Stimulated activated CD4-positive, alpha-beta T cell treated with anti-CD3 and anti-CD28 coated beads, TNF-alpha, amount 100 ng/mL, for 24 hours (primary cell): ENCODE results near the gene CAMK1G.

Source experiments
- DNase-seq, 3 experiments: peaks; one replicate each; pipeline ENCODE4 v3.0.0-alpha.2; 2020; ENCODE audit warnings: low read depth in 3 of 3

The CAMK1G gene

DNA sequence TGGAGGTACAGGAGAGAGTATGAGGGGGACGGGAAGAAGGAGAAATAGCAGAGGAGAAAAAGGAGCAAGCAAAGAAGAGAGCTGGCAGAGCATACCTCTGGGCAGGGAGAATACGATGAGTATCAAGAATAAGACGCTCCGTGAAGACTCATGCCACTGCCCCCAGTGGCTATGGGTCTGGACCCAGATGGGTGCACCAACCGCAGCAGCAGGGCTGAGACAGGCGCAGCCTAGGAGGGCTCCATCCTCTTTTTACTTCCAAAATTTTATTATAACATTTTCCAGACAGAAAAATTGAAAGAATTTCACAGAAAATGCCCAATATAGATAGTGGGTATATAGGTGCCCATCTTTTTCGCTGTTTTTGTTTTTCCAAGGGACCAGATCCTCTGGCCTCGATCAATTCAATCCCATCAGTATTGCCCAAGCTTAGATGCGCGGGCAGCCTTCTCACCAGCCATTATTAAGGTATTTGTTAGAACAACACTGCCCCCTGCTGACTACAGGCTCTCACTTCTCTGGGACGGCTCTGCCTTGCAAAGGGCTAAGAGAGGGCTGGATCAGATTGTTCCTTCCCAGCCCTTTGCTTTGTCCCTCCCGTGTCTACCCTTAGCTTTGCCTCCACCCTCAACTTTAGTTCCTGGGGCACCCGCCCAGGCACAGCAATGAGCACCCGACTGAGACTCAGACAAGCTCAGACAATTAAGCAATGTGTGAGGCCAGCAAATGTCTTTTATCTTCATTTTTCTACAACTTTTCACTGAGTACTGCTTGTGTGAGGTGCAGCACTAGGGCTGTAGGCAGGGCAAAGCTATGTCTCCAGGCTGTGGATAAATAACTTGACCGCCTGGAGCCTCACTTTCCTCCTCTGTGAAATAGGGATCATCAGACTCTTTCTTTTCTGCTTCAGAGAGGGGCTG, 17.5 kb upstream of the CAMK1G start:
- peak; percentile 41 to 72 (median 71) for DNase-seq

DNA sequence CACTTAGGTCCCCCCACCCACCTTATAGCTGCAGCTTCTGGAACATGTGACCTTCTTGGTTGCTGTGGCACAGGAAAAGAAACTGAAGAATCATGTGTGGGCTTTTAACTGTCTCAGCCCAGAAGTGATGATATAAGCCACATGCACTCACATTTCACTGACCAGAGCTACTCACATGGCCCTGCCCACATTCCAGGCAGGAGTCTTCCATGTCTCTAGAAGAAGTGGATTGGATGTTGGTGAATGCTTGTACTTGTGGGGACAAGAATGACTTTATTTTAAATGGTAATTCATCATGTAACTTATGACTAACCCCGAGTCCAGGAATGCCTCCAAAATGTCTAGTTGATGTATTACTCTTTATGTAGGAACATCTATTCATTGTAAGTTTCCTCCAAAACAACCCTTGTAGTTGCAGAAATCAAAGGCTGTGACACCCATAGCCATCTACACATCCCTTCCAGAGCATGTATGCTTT, 15.8 kb upstream of the CAMK1G start:
- no peak for DNase-seq

DNA sequence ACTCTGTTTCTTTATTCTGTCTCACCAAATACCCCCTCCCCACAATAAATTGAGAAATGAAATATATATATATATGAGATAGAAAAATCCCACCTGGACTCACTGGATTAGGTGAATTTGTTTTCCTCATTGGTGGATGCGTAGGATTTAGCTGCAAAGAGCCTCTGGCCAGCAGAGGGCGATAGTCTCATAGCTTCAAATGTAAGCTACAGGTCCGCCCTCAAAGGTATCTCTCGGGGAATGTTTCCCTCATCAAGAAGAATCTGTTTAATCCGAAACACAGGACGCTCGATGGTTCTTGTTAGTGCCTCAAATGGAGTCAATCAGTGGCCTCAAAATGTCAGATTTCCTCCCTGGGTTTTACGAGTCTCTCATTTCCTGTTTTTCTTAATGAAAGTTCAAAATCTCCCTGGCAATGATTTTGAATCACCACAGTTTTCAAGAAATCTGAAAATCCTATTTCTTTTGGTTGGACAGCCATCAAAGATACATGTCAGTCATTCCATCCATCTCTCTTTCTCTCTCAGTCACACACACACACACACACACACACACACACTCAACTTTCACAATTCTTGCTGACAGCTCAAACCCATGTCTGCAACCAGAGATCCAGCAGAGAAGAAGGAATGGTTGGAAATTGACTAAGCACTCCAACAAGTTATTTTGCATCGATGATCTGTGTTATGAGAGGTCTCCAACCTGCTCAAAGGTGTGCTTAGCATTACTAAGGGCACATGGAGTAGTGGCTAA, 13.9 kb upstream of the CAMK1G start:
- peak; percentile 59 to 74 (median 67) for DNase-seq

DNA sequence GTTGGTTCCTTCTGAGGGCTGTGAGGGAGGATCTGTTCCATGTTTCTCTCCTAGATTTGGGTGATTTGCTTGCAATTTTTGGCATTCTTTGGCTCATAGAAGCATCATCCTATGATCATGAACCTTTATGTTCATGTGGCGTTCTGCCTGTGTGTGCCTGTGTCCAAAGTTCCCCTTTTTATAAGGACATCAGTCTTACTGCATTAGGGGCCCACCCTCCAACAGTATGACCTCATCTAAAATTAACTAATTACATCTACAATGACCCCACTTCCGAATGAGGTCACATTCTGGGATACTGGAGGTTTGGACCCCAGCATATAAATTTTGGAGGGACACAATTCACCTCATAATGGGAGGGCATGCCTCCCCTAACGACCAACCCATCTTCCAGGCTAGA, 12.8 kb upstream of the CAMK1G start:
- DNase-seq: no peak

DNA sequence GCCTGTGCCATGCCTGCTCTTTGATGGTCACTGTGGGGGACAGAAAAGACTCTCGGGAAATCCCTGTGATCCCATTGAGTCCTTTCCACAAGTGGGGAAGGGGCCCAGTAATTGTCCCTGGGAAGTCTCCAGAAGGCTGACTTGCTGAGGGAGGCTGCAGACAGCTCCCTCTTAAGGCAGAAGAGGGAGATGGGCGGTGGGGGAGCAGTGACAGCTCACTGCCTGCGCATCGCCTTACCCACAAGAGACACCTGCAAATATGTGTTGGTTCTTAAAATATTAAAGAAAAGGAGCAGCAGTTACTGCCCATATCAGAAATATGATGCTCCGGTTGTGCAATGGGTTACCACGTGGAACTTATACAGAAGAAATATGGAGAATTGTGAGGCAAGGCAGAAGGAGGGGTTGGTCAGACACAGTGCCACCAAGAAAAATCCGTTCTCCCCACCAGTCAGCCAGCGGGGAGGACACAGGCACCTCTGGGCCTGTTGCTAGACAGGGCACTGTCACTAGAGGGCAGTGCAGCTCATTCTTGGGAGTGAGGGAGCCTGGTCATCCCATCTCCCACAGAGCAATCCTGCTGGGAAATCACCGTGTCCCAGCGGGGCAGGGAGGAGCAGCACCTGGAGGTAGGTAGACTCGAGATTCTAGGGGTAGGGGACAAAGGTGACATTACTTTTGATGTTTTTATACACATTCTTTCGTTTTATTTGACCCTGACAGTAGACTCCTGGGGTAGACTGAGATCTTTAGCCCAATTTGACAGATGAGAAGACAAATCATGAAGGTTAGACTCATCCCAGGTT, 6.9 kb upstream of the CAMK1G start:
- DNase-seq: peak; percentile 44 to 69 (median 62)

DNA sequence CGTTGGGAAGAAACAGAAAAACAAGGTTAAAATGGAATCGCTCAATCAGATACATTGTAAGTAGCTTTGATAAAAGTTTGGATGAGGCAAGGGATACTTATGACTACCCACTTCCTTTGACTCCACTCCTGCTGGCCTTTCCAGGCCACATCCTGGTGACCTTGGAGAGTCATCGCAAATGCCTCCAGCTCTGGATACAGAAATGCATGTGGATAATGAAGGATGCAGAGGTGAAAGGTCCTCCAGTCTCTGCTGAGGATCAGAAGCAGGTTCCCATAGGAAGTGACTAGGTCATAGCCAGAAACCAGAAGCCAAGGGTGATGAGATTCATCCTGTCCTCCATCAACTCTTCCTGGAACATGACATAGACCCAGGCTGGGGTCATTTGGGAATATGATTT, 6.2 kb upstream of the CAMK1G start:
- no peak for DNase-seq

DNA sequence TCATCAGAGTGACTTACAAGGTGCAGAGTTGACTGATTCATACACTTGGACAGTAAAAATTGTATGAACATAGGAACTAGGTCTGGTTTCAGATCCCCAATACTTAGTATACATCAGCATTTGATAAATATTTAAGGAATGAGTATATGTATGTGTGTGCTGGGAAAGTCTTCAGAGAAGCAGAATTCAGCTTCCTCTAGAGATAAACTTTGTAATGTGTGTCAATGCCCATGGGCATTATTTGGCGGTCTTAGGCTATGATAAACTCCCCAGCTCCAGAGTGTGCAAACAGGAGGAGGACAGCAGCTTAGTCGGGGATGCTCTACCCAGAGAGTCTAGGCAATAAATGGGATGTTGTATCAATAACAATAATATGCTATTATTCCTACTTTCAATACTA, 2.9 kb upstream of the CAMK1G start:
- DNase-seq: no peak

DNA sequence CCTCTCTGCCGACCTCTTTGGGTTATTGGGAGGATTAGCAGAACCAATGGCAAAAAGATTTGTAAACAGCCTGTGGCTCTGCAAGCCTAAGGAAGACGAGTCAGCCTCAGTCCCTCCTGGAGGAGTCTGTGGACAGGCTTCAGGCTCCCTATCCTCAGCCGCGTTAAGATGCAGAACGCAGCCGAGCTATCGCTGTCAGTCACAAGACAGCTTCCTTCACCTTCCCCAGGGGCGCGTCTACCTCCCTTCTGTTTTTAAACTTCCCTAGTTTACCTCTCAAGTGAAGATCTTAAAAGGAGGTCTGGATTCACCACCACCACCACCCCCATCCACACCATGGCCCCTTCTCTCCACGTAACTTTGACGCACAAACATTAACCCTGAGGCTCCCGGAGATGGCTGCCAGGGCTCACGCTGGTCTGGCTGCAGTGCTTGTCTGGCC, 738 bp downstream of the CAMK1G start:
- no peak for DNase-seq

DNA sequence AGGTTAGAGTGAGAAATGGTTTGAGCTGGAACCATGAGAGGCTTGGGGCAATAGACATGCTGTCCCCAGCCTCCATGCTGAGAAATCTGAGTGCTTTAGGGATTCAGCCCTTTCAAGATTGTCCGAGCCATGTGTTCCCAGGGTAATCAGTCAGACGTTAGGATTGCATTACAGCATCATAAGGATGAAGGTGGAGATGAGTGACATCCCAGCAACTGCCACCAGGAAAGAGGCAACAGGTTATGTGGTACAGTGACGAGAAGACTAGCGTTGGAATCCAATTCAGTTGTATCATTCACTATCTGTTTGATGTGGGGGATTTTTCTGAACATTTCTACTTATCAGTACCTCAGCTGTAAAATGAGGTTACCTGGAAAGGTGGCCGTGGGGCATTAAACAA, 1.7 kb downstream of the CAMK1G start:
- DNase-seq: no peak

DNA sequence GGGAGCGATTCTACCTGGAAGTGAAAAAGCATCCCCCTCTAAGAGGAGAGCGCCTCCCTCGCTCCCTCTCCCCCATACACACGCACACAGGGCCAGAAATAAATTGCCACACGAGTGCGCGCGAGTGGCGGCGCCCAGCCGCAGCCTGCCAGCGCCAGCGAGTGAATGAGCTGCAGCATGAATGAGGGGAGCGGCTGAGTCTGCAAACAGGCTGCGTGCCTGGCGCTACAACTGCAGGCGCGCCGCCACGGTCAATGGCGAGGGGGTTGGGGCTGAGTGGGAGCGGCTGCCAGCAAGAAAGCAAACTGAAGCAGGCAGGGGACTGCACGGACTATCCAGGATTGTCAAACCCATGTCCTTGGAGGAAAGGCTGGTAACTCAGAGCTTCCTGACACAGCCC, 2.2 kb downstream of the CAMK1G start:
- DNase-seq: no peak

DNA sequence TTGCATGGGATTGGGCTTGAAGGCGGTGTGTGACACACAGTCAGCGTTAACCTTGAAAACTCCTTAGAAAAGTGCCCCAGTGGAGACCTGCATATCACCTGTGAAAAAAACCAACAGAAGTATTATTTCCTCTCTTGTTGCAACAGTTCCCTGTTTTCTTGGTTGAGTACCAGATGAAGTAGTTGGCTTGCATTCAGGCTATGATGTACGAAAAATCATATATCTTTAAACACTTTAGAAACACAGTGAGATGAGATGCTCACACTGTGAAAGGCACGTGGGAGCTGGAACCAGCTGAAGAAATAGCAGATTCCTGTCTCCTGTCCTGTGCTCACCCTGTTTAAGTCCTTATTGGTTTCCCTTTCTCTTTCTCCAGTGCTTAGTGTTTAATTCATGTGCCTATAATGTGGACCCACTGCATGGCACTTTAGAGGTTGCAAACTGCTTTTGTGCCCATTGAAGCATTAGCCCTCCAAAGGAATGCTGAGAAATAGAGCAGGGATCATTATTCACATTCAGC, 2.8 kb downstream of the CAMK1G start:
- no peak for DNase-seq

DNA sequence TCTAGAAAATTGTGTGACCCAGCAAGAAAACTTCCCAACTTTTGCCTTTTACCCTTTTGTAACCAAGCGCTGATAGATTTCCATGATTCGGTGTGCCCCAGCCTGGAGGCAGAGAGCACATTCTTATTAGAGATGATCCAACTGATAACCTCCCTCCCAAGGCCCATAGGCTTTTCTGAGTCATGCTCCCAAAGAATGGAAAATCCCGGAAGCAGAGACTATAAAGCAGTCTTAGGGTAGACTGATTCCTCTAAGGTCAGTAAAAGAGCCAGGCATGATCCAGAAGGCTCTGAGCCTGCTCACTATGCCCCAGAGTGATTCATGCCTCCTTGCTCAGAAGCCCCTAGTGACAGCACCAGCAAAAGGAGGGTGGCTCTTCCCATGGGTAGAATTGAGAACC, 4.3 kb downstream of the CAMK1G start:
- DNase-seq: no peak

DNA sequence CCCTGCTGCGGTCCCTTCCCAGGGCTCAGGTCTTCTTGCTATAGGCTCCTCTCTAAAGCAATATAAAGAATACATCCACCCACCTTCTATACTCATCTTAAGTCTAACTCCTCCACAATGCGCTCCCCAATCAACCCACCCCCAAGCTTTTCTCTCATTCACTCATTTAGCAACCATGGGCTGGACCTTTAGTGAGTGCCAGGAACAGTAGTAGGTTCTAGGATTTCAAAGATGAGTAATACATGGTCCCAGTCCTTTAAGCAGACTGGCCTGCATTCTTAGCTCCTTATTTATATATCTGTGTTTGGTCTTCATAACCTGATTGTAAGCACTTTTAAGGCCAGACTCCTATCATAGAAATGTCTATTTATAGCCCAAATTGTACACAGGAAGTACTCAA, 5.9 kb downstream of the CAMK1G start:
- no peak for DNase-seq

DNA sequence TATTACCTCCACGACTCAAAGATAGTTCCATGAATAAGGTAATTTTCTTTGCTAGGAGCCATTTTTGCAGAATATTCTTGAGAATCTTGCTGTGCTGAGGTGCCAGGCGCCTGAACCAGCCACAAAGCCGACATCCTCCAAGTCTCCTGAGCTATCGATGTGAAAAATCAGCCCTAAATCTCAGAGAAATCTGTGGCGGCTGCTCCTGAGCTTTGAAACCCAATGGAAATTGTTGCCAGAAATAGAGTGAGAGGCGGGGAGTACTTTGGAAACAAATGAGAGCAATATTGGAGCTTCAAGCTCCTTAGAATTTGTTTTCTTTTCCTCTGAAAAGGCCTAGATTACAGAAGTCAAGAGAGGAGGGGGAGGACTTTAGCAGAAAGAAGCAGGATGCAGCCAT, 6.3 kb downstream of the CAMK1G start:
- DNase-seq: no peak

DNA sequence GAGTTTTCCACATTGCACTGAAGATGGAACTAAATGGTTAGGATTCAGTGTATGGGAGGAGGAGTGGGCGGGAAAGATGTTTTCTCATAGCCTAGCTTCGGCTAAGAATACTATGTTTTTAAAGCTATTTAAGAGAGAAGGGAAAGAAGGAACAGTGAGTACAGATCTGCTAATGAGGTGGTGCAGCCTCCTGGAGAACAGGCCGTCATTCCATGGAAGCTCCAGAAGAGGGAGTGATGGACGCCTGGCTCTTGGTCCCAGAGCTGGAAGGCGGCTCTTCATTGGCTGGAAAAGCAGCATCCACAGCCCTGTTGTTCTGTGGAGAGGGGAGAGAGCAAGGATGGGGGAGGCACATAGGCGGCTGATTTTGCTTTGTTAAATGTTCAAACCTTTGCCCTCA, 6.9 kb downstream of the CAMK1G start:
- DNase-seq: no peak

DNA sequence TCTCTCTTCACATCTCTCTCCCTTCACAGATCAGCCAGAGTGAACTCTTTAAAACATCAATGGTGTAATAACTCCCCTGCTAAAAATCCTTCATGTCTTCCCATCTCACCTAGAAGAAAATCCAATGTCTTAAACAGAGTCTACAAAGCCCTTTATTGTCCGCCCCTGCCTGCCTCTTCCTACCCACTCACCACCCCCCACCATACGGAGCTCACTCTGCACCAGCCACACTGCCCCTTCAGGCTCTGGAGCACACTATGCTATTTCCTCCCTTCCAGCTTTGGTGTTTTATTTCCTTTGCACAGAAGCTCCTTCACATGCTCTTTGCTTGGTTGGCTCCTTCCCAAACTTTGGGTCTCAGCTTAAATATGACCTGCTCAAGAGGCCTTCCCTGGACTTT, 10.2 kb downstream of the CAMK1G start:
- DNase-seq: no peak

DNA sequence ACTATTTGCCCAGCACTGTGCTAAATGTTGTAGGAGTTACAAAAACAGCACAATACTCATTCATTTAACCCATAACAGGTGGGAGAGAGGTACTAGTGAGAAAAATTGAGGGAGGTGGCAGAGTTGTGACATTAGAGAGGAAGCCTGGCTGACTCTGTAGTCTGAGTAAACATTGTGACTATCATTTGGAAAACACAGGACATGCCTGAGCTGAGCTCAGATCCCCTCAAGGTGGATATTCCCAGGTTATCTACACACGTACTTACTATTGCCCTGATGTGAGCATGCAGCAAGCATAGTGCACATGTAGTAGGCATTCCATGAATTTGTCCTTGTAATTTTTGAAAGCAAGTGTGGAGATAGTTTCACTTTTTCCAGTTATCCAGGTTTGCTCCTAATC, 10.9 kb downstream of the CAMK1G start:
- no peak for DNase-seq

DNA sequence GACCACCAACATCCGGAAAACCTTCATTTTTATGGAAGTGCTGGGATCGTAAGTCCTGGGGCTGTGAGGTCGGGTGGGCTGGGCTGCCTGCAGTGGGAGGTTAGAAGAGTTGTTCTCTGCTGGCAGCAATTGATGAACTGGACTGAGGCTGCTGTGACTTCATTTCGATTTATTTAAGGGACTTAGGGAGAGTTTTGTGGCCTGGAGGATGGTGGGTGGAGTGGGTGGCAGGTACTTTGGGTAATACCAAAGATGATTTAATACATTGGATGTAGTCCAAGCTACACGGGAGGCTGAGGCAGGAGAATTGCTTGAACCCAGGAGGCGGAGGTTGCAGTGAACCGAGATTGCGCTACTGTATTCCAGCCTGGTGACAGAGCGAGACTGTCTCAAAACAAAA, 11.5 kb downstream of the CAMK1G start:
- no peak for DNase-seq

DNA sequence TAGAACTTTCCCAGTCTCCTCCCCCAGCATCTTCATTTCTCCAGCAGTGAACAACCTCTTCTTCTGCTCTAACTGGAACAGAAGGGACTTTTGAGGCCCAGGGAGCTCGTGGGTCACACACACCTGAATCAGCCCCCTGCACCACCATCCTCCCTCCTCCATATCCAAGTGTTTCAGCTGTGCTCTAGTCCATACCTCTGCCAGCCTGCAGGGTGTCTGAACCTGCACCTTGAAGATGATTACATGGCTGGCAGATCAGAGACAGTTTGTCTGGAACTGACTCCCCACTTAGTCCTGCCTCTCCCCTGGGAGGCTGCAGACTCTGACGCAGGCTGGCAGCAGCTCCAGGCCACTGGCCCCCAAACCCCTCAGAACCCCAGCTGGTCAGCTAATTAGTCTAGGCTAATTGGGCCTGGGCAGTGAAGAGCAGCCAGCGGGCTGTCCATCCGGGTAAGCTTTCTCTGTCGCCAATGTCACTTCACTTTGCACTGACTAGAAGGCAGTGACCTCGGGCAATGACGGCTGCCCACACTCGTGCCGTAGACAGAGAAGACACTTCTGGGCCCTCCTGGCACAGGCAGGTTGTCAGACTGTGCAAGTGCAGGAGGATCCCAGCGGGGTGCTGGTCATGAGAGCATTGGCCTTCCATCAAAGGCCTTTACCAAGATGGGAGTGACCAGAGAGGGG, 12.2 kb downstream of the CAMK1G start:
- no peak for DNase-seq

DNA sequence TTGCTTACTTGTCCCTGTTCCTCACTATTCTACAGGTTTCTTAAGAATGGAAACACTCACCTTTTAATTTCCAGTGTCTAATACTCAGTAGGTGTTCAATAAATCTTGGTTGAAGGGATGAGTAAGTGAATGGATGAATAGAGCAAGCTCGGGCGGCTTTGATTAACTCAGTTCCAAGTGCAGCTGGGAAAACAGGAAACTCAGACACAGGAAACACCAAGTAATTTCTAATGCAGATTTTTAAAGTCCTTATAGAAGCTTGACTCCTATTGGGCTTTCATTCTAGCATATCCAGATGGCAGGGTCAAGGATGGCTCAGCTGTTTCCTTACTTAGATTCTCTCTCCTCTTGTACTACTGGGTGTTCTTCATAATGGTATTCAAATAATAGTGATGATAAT, 14.0 kb downstream of the CAMK1G start:
- no peak for DNase-seq

DNA sequence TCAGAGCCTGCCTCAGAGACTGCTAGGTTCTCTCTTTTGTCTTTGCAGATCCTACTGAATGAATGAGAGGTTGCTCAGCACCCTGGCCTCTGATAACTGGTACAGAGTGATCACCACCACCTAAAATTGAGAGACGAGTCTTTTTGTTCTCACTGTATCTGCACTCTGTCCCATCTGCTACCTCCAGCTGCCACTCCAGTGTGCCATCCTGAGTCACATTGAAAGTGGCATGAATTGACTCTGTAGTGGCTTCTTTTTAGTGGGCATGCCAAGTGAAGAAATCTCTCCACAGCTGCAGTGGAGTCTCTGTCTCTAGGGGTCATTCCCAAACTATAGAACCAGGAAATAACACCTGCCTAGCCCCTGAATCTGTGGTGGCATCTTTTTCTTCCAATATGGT, 14.7 kb downstream of the CAMK1G start:
- no peak for DNase-seq
